Diencephalon (tissue), 1 donor: ENCODE measurements around the gene CD226. TPM values are rescaled to one million over a fixed set of nuclear protein-coding genes. Genes with fewer than 3 reads are reported as not detected.

ENCODE experiments used
- total RNA-seq: library from RNA; depleted of rRNA; stranded (reverse); fragments of >200 nt; gene quantifications from one replicate; pipeline ENCODE4 v1.2.3, GENCODE V29; 2014

CD226 gene
- 1.8 TPM for total RNA-seq

DNA sequence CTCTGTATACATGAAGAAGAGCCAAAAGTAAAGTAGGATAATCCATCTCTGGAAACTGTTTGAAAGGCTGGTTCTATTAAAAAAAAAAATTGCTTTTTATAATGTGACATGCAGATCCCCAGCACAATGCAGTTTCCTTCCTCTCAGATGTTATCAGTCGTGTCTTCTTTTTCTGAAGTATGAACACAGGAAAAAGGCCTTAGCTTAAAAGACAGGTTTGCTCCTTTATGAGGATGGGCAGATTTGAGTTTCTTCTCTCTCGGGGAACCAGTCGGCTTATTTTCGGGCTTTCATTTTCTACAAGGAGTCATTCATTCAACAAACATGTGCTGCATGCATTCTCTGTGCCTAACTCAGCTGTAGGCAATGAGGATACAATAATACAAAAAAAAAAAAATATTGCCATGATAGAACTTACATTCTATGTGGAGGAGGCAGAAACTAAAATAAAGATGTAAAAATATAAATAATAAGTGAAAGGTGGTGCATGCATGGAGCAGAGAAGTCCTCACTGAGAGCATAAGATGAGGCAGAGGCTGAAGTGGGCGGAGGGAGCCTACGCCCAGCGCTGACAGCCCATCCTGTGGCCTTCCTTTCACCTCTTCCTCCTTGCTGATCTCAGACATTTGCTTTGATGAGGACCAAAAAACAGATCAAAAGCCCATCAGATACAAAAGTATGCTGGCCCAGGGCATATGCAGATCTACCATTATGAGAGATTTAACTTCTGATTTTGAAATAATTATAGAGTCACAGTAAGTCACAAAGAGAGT lies at the start of gene CD226:
TSS of gene CD226 (minus strand) at position 513 of the 773 bp plus-strand sequence. CDS start at position 46, 467 bp downstream.

